Measurements from ENCODE around the gene NRIP1. TPM values are rescaled to one million over a fixed set of nuclear protein-coding genes. Genes with fewer than 3 reads are reported as not detected.

The NRIP1 gene
- total and polyA plus RNA-seq, 2 of the 8 experiments (the other 6 are each of a cell fraction or from before 2014, with no cell fraction given) = 1.5 to 9.3 TPM

GRCh38 chr21:14985306-14985705 is 79.5 kb downstream of the NRIP1 start (continued):
- TF ChIP-seq SIN3A (conservative IDR thresholded peaks at IDR 0.05 in 1 of 2, IDR thresholded peaks at IDR 0.05 in 1 of 2; ENCODE audit: low read depth in 1 of 2, low read length in 2 of 2) (no peak), CBX8 (IDR thresholded peaks at IDR 0.05; ENCODE audit: borderline replicate concordance, low read depth, low read length) (no peak), RAD21 (IDR thresholded peaks at IDR 0.05 in 1 of 2, conservative IDR thresholded peaks at IDR 0.05 in 1 of 2; ENCODE audit: low read depth in 2 of 2, low read length in 2 of 2) (no peak), ZNF274 (IDR thresholded peaks at IDR 0.05; ENCODE audit: borderline replicate concordance, extremely low read depth, low read length) (no peak), HDAC6 (IDR thresholded peaks at IDR 0.05; ENCODE audit: low read depth, low read length) (no peak), POLR2AphosphoS5 (IDR thresholded peaks at IDR 0.05; ENCODE audit: low read depth, low read length) (no peak), POU5F1 (IDR thresholded peaks at IDR 0.05; ENCODE audit: low read depth, low read length) (no peak)
